DOHH2 (cell line): ENCODE measurements around the gene ARHGAP24.

Source experiments
- H3F3A ChIP-seq: fragments of 200-600 bp; sonication (generic), shearing (Covaris generic); 2 replicates; pipeline ENCODE4 v1.6.0; 2016; ENCODE audit warnings: antibody characterized with exemption, mild to moderate bottlenecking; ENCODE audit not compliant: control insufficient read depth, insufficient read depth
- H3K27ac ChIP-seq: fragments of 200-600 bp; sonication (generic); 2 replicates; pipeline ENCODE4 v1.5.1; 2014; ENCODE audit warnings: low read depth, mild to moderate bottlenecking, low read length, moderate library complexity
- H3K27me3 ChIP-seq: fragments of 200-600 bp; sonication (generic); 2 replicates; pipeline ENCODE4 v1.6.1; 2014; ENCODE audit warnings: mild to moderate bottlenecking, low read length, mixed read lengths; ENCODE audit not compliant: control insufficient read depth
- H3K36me3 ChIP-seq: fragments of 200-600 bp; sonication (generic); 2 replicates; pipeline ENCODE4 v1.6.1; 2014; ENCODE audit warnings: mild to moderate bottlenecking, low read length, moderate library complexity, mixed read lengths; ENCODE audit not compliant: control insufficient read depth
- H3K4me1 ChIP-seq: fragments of 200-600 bp; sonication (generic); 2 replicates; pipeline ENCODE4 v1.6.1; 2014; ENCODE audit warnings: mild to moderate bottlenecking, low read length, mixed read lengths; ENCODE audit not compliant: control insufficient read depth
- H3K4me2 ChIP-seq: fragments of 200-600 bp; sonication (generic); 2 replicates; pipeline ENCODE4 v1.6.0; 2014; ENCODE audit warnings: mild to moderate bottlenecking, low read length, moderate library complexity
- H3K4me3 ChIP-seq: fragments of 200-600 bp; sonication (generic); 2 replicates; pipeline ENCODE4 v1.5.1; 2014; ENCODE audit warnings: mild to moderate bottlenecking, low read length, mixed read lengths
- H3K79me2 ChIP-seq: fragments of 200-600 bp; sonication (generic); 2 replicates; pipeline ENCODE4 v1.6.1; 2014; ENCODE audit warnings: mild to moderate bottlenecking, low read length, mixed read lengths; ENCODE audit not compliant: control insufficient read depth
- H3K9me2 ChIP-seq: fragments of 200-600 bp; sonication (generic); replicated peaks from 2 replicates; pipeline ENCODE4 v1.6.1; 2014; ENCODE audit warnings: mild to moderate bottlenecking, low read length, mixed read lengths; ENCODE audit not compliant: control insufficient read depth
- H3K9me3 ChIP-seq: fragments of 200-600 bp; sonication (generic); 2 replicates; pipeline ENCODE4 v1.6.1; 2014; ENCODE audit warnings: antibody characterized with exemption, low read length, mixed read lengths; ENCODE audit not compliant: control insufficient read depth, insufficient read depth
- H4K20me1 ChIP-seq: fragments of 200-600 bp; sonication (generic); 2 replicates; pipeline ENCODE4 v1.6.0; 2014; ENCODE audit warnings: low read depth, mild to moderate bottlenecking, antibody characterized with exemption, low read length, moderate library complexity; ENCODE audit not compliant: control insufficient read depth, insufficient read depth
- EZH2phosphoT487 ChIP-seq: fragments of 200-600 bp; sonication (generic); IDR thresholded peaks from 2 replicates; pipeline ENCODE4 v1.6.1; 2017; ENCODE audit warnings: borderline replicate concordance, mild to moderate bottlenecking, antibody characterized with exemption, low read length, moderate library complexity, mixed read lengths
- TF ChIP-seq, protein P1 (sequence below): fragments of 200-600 bp; sonication (generic); IDR thresholded peaks from one replicate; pipeline ENCODE4 v1.5.1; 2014; ENCODE audit warnings: antibody characterized with exemption, mild to moderate bottlenecking, low read depth, low read length; ENCODE audit not compliant: poor library complexity, severe bottlenecking

The ARHGAP24 gene

DNA sequence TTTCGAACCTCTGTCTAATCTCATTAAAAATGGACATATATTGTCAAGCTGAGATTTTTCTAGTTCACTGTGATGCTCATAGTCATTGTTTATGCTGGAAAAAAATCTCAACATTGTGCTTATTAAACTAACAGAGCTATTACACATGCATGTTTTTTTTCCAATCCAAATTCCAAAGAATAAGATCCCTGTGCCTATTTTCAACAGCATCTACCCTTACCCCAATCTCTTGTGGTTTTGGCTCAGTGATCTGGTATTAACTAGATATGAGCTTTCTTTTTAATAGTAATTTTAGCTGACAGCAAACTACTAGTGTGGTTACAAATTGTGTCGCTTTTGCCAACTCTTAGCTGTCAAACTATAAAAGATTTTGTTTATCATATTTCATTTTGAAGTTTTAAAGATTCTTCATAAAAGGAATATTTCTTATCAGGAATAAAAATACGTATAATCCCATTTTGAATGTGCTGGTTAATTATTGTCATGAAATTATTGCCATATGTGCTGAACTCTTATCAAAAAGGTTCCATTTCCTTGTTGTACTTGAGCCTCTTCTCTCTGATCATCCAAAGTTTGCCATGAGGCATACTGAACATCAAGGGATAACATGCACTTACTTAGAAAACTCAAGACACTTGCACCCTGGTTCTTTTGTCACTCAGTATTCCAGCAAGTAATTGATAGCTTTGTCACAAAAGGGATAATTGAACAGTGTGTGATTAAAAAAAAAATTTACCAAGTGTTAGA lies 241.2 kb downstream of the ARHGAP24 start:
- peaks cover 5% of the 10 kb centered on the region for H3F3A ChIP-seq
- H3K9me2 ChIP-seq = no peaks in the 10 kb centered on the region
- no peaks in the 10 kb centered on the region for H3K9me3 ChIP-seq
- H3K4me2 ChIP-seq = no peak overlapping the region
- H3K27me3 ChIP-seq = no peaks in the 10 kb centered on the region
- H3K4me1 ChIP-seq = peaks cover 48% of the 10 kb centered on the region
- TF ChIP-seq, protein P1, sequence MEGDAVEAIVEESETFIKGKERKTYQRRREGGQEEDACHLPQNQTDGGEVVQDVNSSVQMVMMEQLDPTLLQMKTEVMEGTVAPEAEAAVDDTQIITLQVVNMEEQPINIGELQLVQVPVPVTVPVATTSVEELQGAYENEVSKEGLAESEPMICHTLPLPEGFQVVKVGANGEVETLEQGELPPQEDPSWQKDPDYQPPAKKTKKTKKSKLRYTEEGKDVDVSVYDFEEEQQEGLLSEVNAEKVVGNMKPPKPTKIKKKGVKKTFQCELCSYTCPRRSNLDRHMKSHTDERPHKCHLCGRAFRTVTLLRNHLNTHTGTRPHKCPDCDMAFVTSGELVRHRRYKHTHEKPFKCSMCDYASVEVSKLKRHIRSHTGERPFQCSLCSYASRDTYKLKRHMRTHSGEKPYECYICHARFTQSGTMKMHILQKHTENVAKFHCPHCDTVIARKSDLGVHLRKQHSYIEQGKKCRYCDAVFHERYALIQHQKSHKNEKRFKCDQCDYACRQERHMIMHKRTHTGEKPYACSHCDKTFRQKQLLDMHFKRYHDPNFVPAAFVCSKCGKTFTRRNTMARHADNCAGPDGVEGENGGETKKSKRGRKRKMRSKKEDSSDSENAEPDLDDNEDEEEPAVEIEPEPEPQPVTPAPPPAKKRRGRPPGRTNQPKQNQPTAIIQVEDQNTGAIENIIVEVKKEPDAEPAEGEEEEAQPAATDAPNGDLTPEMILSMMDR = no peak
- no peak for TF ChIP-seq EZH2phosphoT487
- no peak overlapping the region for H3K27ac ChIP-seq
- no peaks in the 10 kb centered on the region for H3K79me2 ChIP-seq
- H3K4me3 ChIP-seq = no peak overlapping the region
- no peaks in the 10 kb centered on the region for H3K36me3 ChIP-seq
- H4K20me1 ChIP-seq = no peaks in the 10 kb centered on the region

DNA sequence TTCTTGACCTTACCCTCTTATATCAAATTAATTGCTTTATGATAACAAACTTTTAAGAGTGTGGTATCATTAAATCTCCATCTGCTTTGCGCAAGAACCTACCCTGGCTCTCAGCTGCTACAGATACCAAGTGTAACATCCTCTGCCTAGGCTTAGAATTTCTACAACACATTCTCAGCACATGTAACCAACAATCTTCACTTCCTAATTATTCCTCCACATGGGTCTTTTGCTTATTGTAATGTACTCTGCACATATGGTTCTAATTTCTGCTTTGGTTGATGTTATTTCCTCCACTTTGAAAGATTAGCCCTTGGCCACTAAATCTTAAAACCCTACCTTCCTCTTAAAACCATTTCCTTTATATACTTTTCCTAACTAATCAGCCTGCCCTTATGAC lies 242.4 kb downstream of the ARHGAP24 start:
- H3K4me1 ChIP-seq = peaks cover 46% of the 10 kb centered on the region

GRCh38 chr4:85717847-85718246 lies 242.9 kb downstream of the ARHGAP24 start:
- Histone ChIP-seq H3K9me2 (no peaks in the 10 kb centered on the region), H4K20me1 (no peaks in the 10 kb centered on the region), H3F3A (no peaks in the 10 kb centered on the region), H3K79me2 (no peaks in the 10 kb centered on the region), H3K4me3 (no peak overlapping the region), H3K4me1 (peaks cover 41% of the 10 kb centered on the region), H3K36me3 (no peaks in the 10 kb centered on the region), H3K27me3 (no peaks in the 10 kb centered on the region), H3K27ac (no peak overlapping the region), H3K4me2 (peak overlapping the region; percentile 14; the same call in 1 of the 2 replicates), H3K9me3 (no peaks in the 10 kb centered on the region)
- TF ChIP-seq EZH2phosphoT487 = no peak
- TF ChIP-seq, protein P1 = no peak

More for the DNA sequence above, 242.4 kb downstream of the ARHGAP24 start:
- Histone ChIP-seq H3K9me3 (no peaks in the 10 kb centered on the region), H3K27ac (no peak overlapping the region), H3K36me3 (no peaks in the 10 kb centered on the region), H3K4me2 (peak overlapping the region; percentile 14; the same call in 1 of the 2 replicates), H3K27me3 (no peaks in the 10 kb centered on the region), H3K79me2 (no peaks in the 10 kb centered on the region), H3K9me2 (no peaks in the 10 kb centered on the region), H3K4me3 (no peak overlapping the region), H4K20me1 (no peaks in the 10 kb centered on the region), H3F3A (no peaks in the 10 kb centered on the region; the same call in 1 of the 2 replicates)
- TF ChIP-seq, protein P1 = no peak
- TF ChIP-seq EZH2phosphoT487 = no peak
